GM19023 (cell line): Measurements from ENCODE around the gene CTSA.

ENCODE experiments used
- ATAC-seq: cut with Tn5 transposase; IDR thresholded peaks from one replicate; pipeline ENCODE4 v1.9.1; 2021; ENCODE audit warnings: mild to moderate bottlenecking, moderate library complexity; ENCODE audit not compliant: unreplicated experiment

Gene CTSA

GRCh38 chr20:45934586-45935415 lies 43.7 kb downstream of the CTSA start, which contains the start of gene PCIF1:
PCIF1 (plus strand) TSS chr20:45934683; CDS start chr20:45939000, 4,317 bp downstream.
- peak; percentile 77 for ATAC-seq

DNA sequence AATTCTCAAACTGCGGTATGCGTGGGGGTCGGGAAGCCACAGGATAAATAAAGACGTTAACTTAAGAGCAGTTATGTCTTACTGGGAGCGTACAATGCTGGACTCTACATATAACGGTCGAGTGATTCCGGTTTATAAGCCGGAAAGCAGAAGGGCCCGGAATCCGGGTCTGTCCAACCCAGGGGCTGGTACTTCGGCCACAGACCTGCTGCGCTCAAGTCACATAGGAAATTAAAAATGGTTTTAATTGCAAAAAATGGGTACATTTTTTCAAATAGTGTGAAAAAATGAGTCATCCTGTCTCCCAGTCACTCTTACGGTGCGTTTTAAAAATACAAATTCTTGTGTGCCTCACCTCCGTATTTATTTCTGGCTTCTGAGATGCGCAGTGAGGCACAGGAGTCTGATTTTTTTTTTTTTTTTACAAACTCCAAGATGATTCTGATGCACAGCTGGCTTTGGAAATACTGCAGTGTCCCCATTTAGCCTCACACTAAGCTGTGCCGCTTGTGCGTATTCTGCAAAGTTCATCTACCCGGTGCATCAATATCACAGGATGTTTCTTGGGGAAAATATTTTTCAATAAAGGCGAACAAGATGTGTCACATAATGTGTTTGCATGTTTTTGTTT lies 44.4 kb downstream of the CTSA start:
- ATAC-seq: peak; percentile 10

- no peak for ATAC-seq
Measured at GRCh38 chr20:45937765-45938164, 46.6 kb downstream of the CTSA start.

- no peak for ATAC-seq
Measured at GRCh38 chr20:45938727-45939438, 47.7 kb downstream of the CTSA start.

- no peak for ATAC-seq
Measured at GRCh38 chr20:45940053-45940452, 48.9 kb downstream of the CTSA start.

GRCh38 chr20:45940469-45940868 lies 49.3 kb downstream of the CTSA start:
- ATAC-seq: no peak

DNA sequence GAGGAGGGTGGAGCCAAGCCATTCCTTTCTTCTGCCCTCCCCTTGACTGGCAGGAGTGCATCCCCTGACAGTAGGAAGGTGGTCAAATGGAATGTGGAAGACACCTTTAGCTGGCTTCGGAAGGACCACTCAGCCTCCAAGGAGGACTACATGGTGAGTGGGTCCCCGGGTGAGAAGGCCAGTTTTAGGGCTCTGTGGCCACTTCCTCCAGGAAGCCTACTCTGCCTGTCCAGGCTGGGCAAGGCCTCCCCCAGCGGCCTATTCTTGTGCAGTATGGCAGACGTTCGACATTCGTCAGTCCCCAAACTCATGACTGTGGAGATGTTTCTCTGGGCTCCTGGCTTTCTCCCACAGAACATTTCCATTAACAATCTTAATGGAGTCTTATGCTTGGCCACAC lies 52.5 kb downstream of the CTSA start:
- no peak for ATAC-seq

GRCh38 chr20:45944151-45944964 lies 53.2 kb downstream of the CTSA start:
- no peak for ATAC-seq

- no peak for ATAC-seq
Measured at GRCh38 chr20:45944965-45945677, 54.0 kb downstream of the CTSA start.

DNA sequence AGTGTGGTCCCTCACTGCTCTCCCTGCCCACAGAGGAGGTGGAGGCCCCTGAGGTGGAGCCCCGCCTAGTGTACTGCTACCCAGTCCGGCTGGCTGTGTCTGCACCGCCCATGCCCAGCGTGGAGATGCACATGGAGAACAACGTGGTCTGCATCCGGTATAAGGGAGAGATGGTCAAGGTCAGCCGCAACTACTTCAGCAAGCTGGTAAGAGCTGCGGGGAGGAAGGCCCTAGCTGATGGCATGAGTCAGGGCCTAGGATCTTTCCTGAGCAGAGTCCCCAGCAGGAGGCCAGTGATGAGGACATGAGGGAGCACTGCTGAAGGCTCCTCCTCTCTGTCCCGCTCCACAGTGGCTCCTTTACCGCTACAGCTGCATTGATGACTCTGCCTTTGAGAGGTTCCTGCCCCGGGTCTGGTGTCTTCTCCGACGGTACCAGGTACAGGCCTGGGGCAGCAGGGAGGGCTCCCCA lies 54.6 kb downstream of the CTSA start:
- ATAC-seq: no peak

DNA sequence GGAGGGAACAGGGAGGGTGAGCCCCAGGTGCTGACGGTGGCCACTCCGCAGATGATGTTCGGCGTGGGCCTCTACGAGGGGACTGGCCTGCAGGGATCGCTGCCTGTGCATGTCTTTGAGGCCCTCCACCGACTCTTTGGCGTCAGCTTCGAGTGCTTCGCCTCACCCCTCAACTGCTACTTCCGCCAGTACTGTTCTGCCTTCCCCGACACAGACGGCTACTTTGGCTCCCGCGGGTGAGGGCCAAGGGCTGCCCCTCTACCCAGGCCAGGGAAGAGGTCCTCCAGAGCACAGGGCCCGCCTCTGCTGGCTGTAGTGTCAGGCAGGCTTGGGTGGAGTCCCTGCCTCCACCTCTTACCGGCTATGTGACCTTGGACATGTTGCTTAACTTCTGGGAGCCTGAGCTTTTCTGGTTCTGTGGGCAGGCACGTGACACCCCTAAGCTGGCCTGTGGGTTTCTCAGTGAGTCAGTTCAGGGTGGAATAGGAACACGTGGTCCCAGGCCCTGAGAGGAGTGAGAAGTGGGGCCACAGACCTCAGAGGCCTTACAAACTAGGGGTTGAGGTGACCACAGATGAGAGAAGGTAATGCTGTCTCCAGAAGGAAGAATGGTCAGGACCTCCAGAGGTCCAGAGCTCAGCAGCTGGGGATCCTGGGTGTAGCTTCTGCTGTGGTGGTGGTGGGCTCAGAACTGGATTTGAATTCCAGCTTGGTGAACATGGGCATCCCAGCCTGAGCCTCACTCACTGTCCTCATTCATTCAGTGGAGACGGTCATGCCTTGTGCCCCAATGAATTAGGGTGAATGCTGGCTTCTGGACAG lies 55.2 kb downstream of the CTSA start:
- ATAC-seq: no peak

DNA sequence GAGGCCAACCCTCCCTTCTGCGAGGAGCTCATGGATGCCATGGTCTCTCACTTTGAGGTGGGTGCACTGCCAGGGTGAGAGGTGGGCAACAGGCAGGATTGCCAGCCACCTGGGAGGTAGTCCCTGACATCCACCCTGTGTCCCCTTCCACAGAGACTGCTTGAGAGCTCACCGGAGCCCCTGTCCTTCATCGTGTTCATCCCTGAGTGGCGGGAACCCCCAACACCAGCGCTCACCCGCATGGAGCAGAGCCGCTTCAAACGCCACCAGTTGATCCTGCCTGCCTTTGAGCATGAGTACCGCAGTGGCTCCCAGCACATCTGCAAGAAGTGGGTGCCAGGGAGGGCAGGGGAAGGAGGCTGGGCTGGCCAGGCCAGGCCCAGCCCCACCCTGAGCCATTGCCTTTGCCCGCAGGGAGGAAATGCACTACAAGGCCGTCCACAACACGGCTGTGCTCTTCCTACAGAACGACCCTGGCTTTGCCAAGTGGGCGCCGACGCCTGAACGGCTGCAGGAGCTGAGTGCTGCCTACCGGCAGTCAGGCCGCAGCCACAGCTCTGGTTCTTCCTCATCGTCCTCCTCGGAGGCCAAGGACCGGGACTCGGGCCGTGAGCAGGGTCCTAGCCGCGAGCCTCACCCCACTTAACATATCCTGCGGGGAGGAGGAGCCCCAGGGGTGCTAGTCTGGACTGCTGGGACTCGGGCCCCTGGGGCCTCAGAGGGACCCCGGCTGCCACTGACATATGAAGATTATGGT lies 56.2 kb downstream of the CTSA start:
- no peak for ATAC-seq

DNA sequence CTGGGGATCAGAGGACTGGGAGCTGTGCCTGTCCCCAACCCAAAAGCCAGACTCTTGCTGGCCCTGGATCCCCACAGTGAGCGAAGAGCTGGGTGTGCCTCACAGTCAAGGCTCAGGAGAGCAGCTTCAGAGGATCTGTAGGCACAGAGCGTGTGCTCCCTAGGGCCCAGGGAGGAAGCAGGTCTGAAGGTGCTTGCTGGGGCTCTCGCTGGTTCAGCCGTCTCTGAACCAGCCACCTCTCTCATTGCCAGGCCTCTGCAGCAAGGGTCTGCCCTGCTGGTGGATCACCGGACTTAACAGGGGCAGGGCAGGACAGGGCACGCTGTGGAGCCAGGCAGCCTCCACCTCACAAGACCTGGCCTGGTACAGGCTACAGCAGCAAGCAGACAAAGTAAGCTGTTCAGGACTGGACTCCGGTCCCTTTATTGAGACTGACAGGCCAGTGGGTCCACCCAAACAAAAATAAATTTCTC lies 57.2 kb downstream of the CTSA start:
- no peak for ATAC-seq
